Activated CD4-positive, alpha-beta T cell treated with anti-CD3 and anti-CD28 coated beads, Interleukin-2, amount 10 ng/mL, durations not matched to agents 7 days and 5 days (primary cell): ENCODE measurements around the gene BLZF1. TPM values are rescaled to one million over a fixed set of nuclear protein-coding genes. Genes with fewer than 3 reads are reported as not detected.
"Not testable (repeated sequence)": the region's sequence is repeated elsewhere in the genome, so short reads cannot be mapped to it uniquely, and the experiment has no call there.

ENCODE experiments used
- CTCF ChIA-PET: fragments of 350-600 bp; sonication (Branson Sonifier 250); formaldehyde crosslinking; loops from one replicate; lab custom pipeline; 2021; ENCODE audit warnings: antibody characterized with exemption; lab: Charles Lee
- POLR2A ChIA-PET: fragments of 350-600 bp; sonication (Branson Sonifier 250); formaldehyde crosslinking; loops from one replicate; lab custom pipeline; 2021; ENCODE audit warnings: antibody characterized with exemption; lab: Charles Lee
- DNase-seq: peaks from one replicate; pipeline ENCODE4 v3.0.0-alpha.2; 2020
- H3K27ac Mint-ChIP-seq: one replicate; pipeline ENCODE4 v1.8.0; 2021; ENCODE audit warnings: mild to moderate bottlenecking, moderate library complexity, mixed read lengths
- H3K27me3 Mint-ChIP-seq: one replicate; pipeline ENCODE4 v1.8.0; 2021; ENCODE audit warnings: mixed read lengths
- H3K36me3 Mint-ChIP-seq: one replicate; pipeline ENCODE4 v1.8.0; 2021; ENCODE audit warnings: low read depth, mixed read lengths
- H3K4me1 Mint-ChIP-seq: one replicate; pipeline ENCODE4 v1.8.0; 2021; ENCODE audit warnings: mixed read lengths
- H3K4me3 Mint-ChIP-seq: one replicate; pipeline ENCODE4 v1.8.0; 2021; ENCODE audit warnings: mild to moderate bottlenecking, moderate library complexity, mixed read lengths
- H3K9me3 Mint-ChIP-seq: one replicate; pipeline ENCODE4 v1.8.0; 2021; ENCODE audit warnings: mixed read lengths
- total RNA-seq, 2 experiments: library from RNA; stranded (reverse); gene quantifications; one replicate each; pipeline ENCODE4 v1.2.3, GENCODE V29; 2021

The BLZF1 gene
- total RNA-seq, 2 experiments from 2014 or later, result 23.9 to 24.9 TPM

DNA sequence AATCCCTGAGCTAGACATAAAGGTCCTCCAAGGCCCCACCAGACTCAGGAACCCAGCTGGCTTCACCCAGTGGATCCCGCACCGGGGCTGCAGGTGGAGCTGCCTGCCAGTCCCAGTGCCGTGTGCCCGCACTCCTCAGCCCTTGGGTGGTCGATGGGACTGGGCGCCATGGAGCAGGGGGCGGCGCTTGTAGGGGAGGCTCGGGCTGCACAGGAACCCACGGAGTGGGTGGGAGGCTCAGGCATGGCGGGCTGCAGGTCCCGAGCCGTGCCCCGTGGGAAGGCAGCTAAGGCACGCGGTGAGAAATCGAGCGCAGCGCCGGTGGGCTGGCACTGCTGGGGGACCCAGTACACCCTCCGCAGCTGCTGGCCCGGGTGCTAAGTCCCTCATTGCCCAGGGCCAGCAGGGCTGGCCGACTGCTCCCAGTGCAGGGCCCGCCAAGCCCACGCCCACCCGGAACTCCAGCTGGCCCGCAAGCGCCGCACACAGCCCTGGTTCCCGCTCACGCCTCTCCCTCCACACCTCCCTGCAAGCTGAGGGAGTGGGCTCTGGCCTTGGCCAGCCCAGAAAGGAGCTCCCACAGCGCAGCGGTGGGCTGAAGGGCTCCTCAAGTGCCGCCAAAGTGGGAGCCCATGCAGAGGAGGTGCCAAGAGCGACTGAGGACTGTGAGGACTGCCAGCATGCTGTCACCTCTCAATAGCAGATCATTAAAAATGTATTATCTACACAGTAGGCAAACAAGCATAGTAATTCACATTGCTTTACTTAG, 30.9 kb upstream of the BLZF1 start:
- H3K27ac Mint-ChIP-seq, H3K27me3 Mint-ChIP-seq, H3K4me3 Mint-ChIP-seq, H3K36me3 Mint-ChIP-seq, CTCF ChIA-PET, DNase-seq, POLR2A ChIA-PET: not testable (repeated sequence)
- Mint-ChIP-seq H3K4me1 (peaks cover 18% of the 10 kb centered on the region), H3K9me3 (peaks cover 24% of the 10 kb centered on the region)

DNA sequence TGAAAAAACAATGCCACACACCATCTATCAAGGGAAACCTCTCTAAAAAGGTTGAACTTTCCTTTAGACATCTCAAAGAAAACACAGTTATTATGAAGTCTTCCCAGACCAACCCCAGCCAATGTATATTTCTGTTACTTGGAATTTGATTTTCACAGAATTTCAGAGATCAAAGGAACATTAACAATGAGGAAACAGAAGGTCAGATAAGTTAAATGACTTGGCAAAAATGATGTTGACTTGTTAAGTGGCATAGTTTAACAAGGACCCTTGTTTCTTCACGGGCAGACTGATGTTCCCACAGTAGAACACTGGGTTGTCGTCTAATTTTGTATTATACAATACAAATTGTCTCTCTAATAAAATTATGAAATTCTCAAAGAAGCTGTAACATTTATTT, 29.4 kb upstream of the BLZF1 start:
- Mint-ChIP-seq H3K4me1 (peaks cover 18% of the 10 kb centered on the region), H3K36me3 (peaks cover 10% of the 10 kb centered on the region), H3K9me3 (peaks cover 21% of the 10 kb centered on the region), H3K4me3 (no peak overlapping the region), H3K27me3 (no peaks in the 10 kb centered on the region), H3K27ac (no peak overlapping the region)
- POLR2A ChIA-PET, result no interaction called here
- no peak for DNase-seq
- CTCF ChIA-PET, result interaction anchor here (1.2 kb wide), 1 partner anchor 10 kb away, joined by 4 read pairs; no protein-coding TSS in a partner anchor

DNA sequence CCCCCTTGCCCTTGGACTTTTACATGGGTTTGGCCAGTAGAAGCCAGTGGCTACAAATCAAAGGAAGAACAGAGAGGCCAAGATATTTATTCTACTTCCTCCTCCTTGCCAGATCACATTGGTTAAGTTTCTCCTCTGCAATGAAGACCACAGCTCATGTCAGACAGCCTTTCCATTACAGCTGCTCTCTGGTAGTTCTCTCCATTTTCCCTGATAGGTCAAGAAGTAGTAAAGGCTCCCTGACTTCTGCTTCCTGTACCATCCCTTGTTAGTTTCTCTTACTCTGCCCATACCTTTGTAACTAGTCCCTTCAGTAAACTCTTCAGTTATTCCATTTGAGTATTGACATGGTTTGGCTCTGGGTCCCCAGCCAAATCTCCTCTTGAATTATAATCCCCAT, 28.2 kb upstream of the BLZF1 start:
- ChIA-PET POLR2A (no interaction called here), CTCF (interaction anchor here (1.2 kb wide), 2 partner anchors 9 to 30 kb away, joined by 3 to 4 read pairs; no protein-coding TSS in a partner anchor)
- no peak overlapping the region for H3K4me3 Mint-ChIP-seq
- DNase-seq, result no peak
- H3K27me3 Mint-ChIP-seq, result no peaks in the 10 kb centered on the region
- H3K27ac Mint-ChIP-seq, result no peak overlapping the region
- peaks cover 18% of the 10 kb centered on the region for H3K4me1 Mint-ChIP-seq
- peaks cover 9% of the 10 kb centered on the region for H3K36me3 Mint-ChIP-seq
- peaks cover 21% of the 10 kb centered on the region for H3K9me3 Mint-ChIP-seq

DNA sequence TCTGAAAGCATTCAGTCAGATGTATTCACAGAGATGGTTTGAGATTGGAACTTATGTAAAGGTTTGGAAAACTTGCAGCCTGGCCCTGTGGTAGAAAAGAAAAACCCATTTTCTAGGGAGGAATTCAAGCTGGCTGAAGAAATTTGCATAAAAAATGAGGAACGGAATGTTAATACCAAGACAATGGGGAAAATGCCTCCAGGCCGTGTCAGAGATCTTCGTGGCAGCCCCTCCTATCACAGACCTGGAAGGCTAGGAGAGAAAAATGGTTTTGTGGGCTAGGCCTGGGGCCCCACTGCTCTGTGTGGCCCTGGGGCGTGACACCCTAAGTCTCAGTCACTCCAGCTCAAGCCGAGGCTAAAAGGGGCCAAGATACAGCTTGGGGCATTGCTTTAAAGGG, 27.1 kb upstream of the BLZF1 start:
- Mint-ChIP-seq H3K4me1 (peaks cover 18% of the 10 kb centered on the region), H3K36me3 (peaks cover 5% of the 10 kb centered on the region), H3K27me3 (no peaks in the 10 kb centered on the region), H3K27ac (no peak overlapping the region), H3K9me3 (peaks cover 16% of the 10 kb centered on the region), H3K4me3 (no peak overlapping the region)
- DNase-seq, result no peak
- ChIA-PET CTCF (interaction anchor here (1.2 kb wide), 1 partner anchor 29 kb away, joined by 3 read pairs; no protein-coding TSS in a partner anchor), POLR2A (no interaction called here)

- CTCF ChIA-PET, H3K36me3 Mint-ChIP-seq, H3K27ac Mint-ChIP-seq, POLR2A ChIA-PET, H3K4me3 Mint-ChIP-seq, H3K27me3 Mint-ChIP-seq, DNase-seq: not testable (repeated sequence)
- Mint-ChIP-seq H3K4me1 (peaks cover 18% of the 10 kb centered on the region), H3K9me3 (peaks cover 14% of the 10 kb centered on the region)
These were observed 25.9 kb upstream of the BLZF1 start for GRCh38 chr1:169342096-169342495.

GRCh38 chr1:169345511-169345910, 22.5 kb upstream of the BLZF1 start:
- POLR2A ChIA-PET, result no interaction called here
- peaks cover 1% of the 10 kb centered on the region for H3K4me1 Mint-ChIP-seq
- no peak for DNase-seq
- H3K27ac Mint-ChIP-seq, result no peak overlapping the region
- H3K4me3 Mint-ChIP-seq, result no peak overlapping the region
- H3K27me3 Mint-ChIP-seq, result no peaks in the 10 kb centered on the region
- H3K9me3 Mint-ChIP-seq, result peaks cover 4% of the 10 kb centered on the region
- H3K36me3 Mint-ChIP-seq, result no peaks in the 10 kb centered on the region
- CTCF ChIA-PET, result no interaction called here

GRCh38 chr1:169346036-169346589, 21.9 kb upstream of the BLZF1 start:
- no peak for DNase-seq
- ChIA-PET CTCF (no interaction called here), POLR2A (no interaction called here)
- Mint-ChIP-seq H3K4me1 (peaks cover 1% of the 10 kb centered on the region), H3K36me3 (no peaks in the 10 kb centered on the region), H3K4me3 (no peak overlapping the region), H3K27ac (no peak overlapping the region), H3K27me3 (no peaks in the 10 kb centered on the region), H3K9me3 (no peaks in the 10 kb centered on the region)

DNA sequence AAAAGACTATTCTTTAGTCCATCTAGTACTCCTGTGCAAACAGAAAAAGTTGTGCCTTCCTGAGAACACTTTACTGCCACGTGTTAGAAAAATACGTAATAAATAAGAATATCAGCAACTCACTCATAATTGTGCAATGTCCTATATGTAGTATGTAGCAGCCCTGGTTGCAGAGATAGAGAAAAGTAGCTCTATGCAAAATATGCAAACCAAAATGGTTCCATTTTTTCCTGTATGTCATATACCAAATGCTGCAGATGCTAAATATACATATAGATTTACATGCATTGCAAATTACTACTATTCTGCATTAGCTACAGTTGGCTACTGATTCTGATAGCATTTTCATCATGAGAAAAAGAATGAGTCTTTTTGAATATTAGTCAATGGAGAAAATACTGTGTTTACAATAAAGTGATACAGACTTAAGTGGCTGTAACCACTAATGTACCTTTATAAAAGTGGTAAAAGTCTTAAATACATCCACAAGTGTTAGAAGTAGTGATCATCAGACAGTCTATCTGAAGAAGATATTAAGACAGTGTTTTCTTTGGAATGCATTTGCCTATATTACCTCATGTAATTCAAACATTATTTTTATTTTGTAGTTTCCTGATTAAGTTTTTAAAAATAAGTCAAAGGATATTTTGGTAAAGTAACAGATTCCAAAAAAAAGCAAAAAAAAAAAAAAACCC, 20.2 kb upstream of the BLZF1 start:
- Mint-ChIP-seq H3K4me3 (no peak overlapping the region), H3K36me3 (peaks cover 2% of the 10 kb centered on the region), H3K27me3 (peaks cover 3% of the 10 kb centered on the region), H3K4me1 (peaks cover 8% of the 10 kb centered on the region), H3K27ac (no peak overlapping the region), H3K9me3 (peaks cover 3% of the 10 kb centered on the region)
- DNase-seq, result no peak
- POLR2A ChIA-PET, result no interaction called here
- CTCF ChIA-PET, result interaction anchor here (0.6 to 1.8 kb wide), 10 partner anchors 9 to 908 kb away, joined by 3 to 8 read pairs (median 4); no protein-coding TSS in a partner anchor

- no peak overlapping the region for H3K4me3 Mint-ChIP-seq
- peaks cover 8% of the 10 kb centered on the region for H3K4me1 Mint-ChIP-seq
- H3K9me3 Mint-ChIP-seq, result peaks cover 3% of the 10 kb centered on the region
- peaks cover 4% of the 10 kb centered on the region for H3K36me3 Mint-ChIP-seq
- peaks cover 6% of the 10 kb centered on the region for H3K27me3 Mint-ChIP-seq
- ChIA-PET POLR2A (no interaction called here), CTCF (interaction anchor here (0.6 to 1.8 kb wide), 12 partner anchors 9 to 1170 kb away, joined by 3 to 8 read pairs (median 4); partner anchors contain the start of genes BLZF1 and NME7)
- peak; percentile 57 for DNase-seq
- H3K27ac Mint-ChIP-seq, result no peak overlapping the region
These were observed 19.5 kb upstream of the BLZF1 start for GRCh38 chr1:169348383-169349036.

DNA sequence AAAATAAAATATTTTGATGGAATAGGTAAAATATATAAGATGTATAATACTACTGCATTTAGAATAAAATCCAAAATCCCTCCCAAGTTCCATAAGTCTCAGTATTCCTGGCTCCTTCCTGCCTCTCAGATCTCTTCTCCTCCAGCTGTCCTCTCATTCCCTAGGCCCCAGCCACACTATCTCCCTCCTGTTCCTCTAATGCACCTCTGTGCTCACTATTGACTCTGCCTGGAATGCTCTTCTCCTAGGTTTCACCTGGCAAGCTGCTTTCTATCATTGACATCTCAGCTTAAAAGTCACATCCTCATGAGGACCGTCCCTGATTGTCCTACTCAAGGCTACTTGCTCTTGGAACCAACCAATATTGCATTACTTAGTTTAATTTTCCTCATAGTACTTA, 7.6 kb upstream of the BLZF1 start:
- Mint-ChIP-seq H3K9me3 (peaks cover 8% of the 10 kb centered on the region), H3K27me3 (peaks cover 1% of the 10 kb centered on the region), H3K4me1 (peaks cover 20% of the 10 kb centered on the region), H3K27ac (no peak overlapping the region), H3K36me3 (peaks cover 6% of the 10 kb centered on the region), H3K4me3 (no peak overlapping the region)
- POLR2A ChIA-PET, result no interaction called here
- CTCF ChIA-PET, result interaction anchor here (0.7 to 1.5 kb wide), 2 partner anchors 13 to 807 kb away, joined by 3 to 5 read pairs; no protein-coding TSS in a partner anchor
- no peak for DNase-seq

GRCh38 chr1:169361281-169361680, 6.7 kb upstream of the BLZF1 start:
- POLR2A ChIA-PET, result no interaction called here
- CTCF ChIA-PET, result interaction anchor here (1.0 to 1.2 kb wide), 2 partner anchors 9 to 13 kb away, joined by 3 to 4 read pairs; no protein-coding TSS in a partner anchor
- Mint-ChIP-seq H3K36me3 (peaks cover 6% of the 10 kb centered on the region), H3K27me3 (peaks cover 1% of the 10 kb centered on the region), H3K27ac (no peak overlapping the region), H3K9me3 (peaks cover 8% of the 10 kb centered on the region), H3K4me3 (no peak overlapping the region), H3K4me1 (peaks cover 20% of the 10 kb centered on the region)
- no peak for DNase-seq

DNA sequence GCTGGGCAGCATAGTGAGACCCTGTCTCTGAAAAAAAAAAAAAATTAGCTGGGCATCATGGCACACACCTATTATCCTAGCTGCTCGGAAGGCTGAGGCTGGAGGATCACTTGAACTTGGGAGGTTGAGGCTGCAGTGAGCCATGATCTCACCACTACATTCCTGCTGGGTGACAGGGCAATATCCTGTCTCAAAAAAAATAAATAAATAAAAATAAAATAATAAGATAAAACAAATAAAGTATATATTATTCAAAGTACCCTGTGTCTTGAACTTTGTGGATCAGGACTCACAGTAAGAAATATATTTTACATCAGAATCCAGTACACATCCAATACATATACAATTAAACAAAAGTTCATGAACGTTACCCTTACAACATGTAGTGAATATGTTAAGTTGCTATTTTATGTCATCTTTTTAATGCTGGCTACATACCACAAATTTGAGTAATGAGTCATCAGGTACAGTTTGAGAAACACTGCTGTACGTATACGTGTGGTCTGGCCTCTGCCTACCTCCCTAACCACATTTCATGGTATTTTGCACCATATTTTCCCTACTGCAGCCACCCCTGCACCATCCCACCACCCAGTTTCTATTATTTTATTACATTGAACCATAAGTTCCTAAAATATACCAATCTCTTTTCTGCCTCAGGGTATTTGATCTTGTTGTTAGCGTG, 4.8 kb upstream of the BLZF1 start:
- Mint-ChIP-seq H3K27me3 (peaks cover 1% of the 10 kb centered on the region), H3K9me3 (peaks cover 8% of the 10 kb centered on the region), H3K36me3 (peaks cover 6% of the 10 kb centered on the region), H3K4me1 (peaks cover 20% of the 10 kb centered on the region), H3K4me3 (no peak overlapping the region), H3K27ac (peak overlapping the region; percentile 46)
- ChIA-PET POLR2A (no interaction called here), CTCF (interaction anchor here (0.7 to 1.0 kb wide), 3 partner anchors 13 to 256 kb away, joined by 3 to 4 read pairs (median 3); no protein-coding TSS in a partner anchor)
- peak; percentile 22 for DNase-seq
